ENCODE measurements around the gene RIPK1. TPM values are rescaled to one million over a fixed set of nuclear protein-coding genes. Genes with fewer than 3 reads are reported as not detected.

RIPK1 gene
- total and polyA plus RNA-seq, 9 of the 15 experiments (the other 6 are each of a cell fraction or from before 2014, with no cell fraction given) = 3.8 to 24.9 (median 17.7) TPM

- Histone ChIP-seq H4K20me1 (replicated peaks; ENCODE audit: control insufficient read depth, insufficient read depth, low read length) (no peaks in the 10 kb centered on the region), H3K36me3 (ENCODE audit: control insufficient read depth, insufficient read depth, low read length) (peaks cover 4% of the 10 kb centered on the region; the same call in 1 of the 3 replicates), H3K9me1 (ENCODE audit: control insufficient read depth, insufficient read depth, low read length) (no peaks in the 10 kb centered on the region), H3K4me2 (ENCODE audit: insufficient read depth, low read length) (no peak overlapping the region; the same call in 1 of the 2 replicates), H3K4me1 (replicated peaks in 1 of 2; ENCODE audit: control insufficient read depth in 2 of 2, insufficient read depth in 2 of 2, low read length in 2 of 2) (peaks cover 16 to 27% of the 10 kb centered on the region in 2 experiments), H3K9ac (ENCODE audit: insufficient read depth in 1 of 2, low read depth in 2 of 2, low read length in 2 of 2) (no peak overlapping the region), H3K27ac (ENCODE audit: extremely low read depth, low read depth, low read length) (no peak overlapping the region), H3K9me3 (replicated peaks; ENCODE audit: control insufficient read depth, insufficient read depth, low read depth, low read length) (no peaks in the 10 kb centered on the region), H3K27me3 (ENCODE audit: control insufficient read depth in 2 of 2, insufficient read depth in 2 of 2, low read length in 2 of 2) (no peaks in the 10 kb centered on the region), H2AFZ (ENCODE audit: low read depth, low read length) (no peak overlapping the region), H3K4me3 (no peak overlapping the region), H3K79me2 (ENCODE audit: control insufficient read depth, insufficient read depth, low read length) (peaks cover 26% of the 10 kb centered on the region)
- no peak for ATAC-seq
- intact Hi-C loops (cut with micrococcal nuclease) = no loop called here
- FAIRE-seq = no peak
- ChIA-PET CTCF (ENCODE audit: low intra/inter-chr PET ratio) (no interaction called here), POLR2A (interaction anchor here (0.6 to 1.2 kb wide), 3 partner anchors 14 to 942 kb away, joined by 3 read pairs; no protein-coding TSS in a partner anchor)
- 59% methylated on average over 5 of the region's 5 CpGs for WGBS (ENCODE audit: insufficient coverage, low coverage, missing lambda C conversion rate)
- BruUV-seq (replicated peaks) = no TSS peak
- in situ Hi-C loops (cut with MboI) = no loop called here
- DNase-seq (ENCODE audit: extremely low read depth in 1 of 4, low spot score in 3 of 4) = peak in 1 of 4 experiments; percentile 18
- TF ChIP-seq TEAD1 (CRISPR knock-in tag; IDR thresholded peaks at IDR 0.05) (peak in 1 of 2 experiments; percentile 90; a peak in 2 of 4 replicates), DIDO1 (tag; IDR thresholded peaks at IDR 0.05; ENCODE audit: low read depth) (no peak), RNF219 (CRISPR knock-in tag; IDR thresholded peaks at IDR 0.05) (no peak), SMARCE1 (IDR thresholded peaks at IDR 0.05) (peak; percentile 64), ZNF77 (CRISPR knock-in tag; IDR thresholded peaks at IDR 0.05) (no peak), DPF2 (IDR thresholded peaks at IDR 0.05) (peak; percentile 41; the same call in 1 of the 2 replicates), CBX3 (IDR thresholded peaks at IDR 0.05; ENCODE audit: borderline replicate concordance in 1 of 2, low read length in 2 of 2) (no peak), TEAD4 (IDR thresholded peaks at IDR 0.05; ENCODE audit: low read length) (peak; percentile 45; the same call in 1 of the 2 replicates), TEAD4 (CRISPR knock-in tag; IDR thresholded peaks at IDR 0.05; ENCODE audit: borderline replicate concordance) (no peak), KLF10 (CRISPR knock-in tag; IDR thresholded peaks at IDR 0.05) (no peak), JUND (IDR thresholded peaks at IDR 0.05; ENCODE audit: borderline replicate concordance, low read depth, low read length) (peak; percentile 61), JUND (tag; IDR thresholded peaks at IDR 0.05; ENCODE audit: borderline replicate concordance, low read depth, low read length) (peak; percentile 66; the same call in 1 of the 3 replicates), ZNF274 (IDR thresholded peaks at IDR 0.05; ENCODE audit: borderline replicate concordance, low read depth, low read length) (no peak), FOSL1 (tag; conservative IDR thresholded peaks at IDR 0.05) (peak; percentile 78), MEF2A (IDR thresholded peaks at IDR 0.05; ENCODE audit: control insufficient read depth, low read depth, low read length) (peak; percentile 10; the same call in 1 of the 2 replicates), SP1 (CRISPR knock-in tag; IDR thresholded peaks at IDR 0.05) (0 out of 2 replicates have a peak, but pooled peaks have one; percentile 25), ZNF384 (IDR thresholded peaks at IDR 0.05; ENCODE audit: low read depth, low read length) (peak; percentile 45; the same call in 1 of the 2 replicates), ZNF239 (CRISPR knock-in tag; IDR thresholded peaks at IDR 0.05) (no peak)
- TF ChIP-seq, protein P1, sequence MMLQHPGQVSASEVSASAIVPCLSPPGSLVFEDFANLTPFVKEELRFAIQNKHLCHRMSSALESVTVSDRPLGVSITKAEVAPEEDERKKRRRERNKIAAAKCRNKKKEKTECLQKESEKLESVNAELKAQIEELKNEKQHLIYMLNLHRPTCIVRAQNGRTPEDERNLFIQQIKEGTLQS (IDR thresholded peaks at IDR 0.05) = peak; percentile 64
- TF ChIP-seq, protein P1 (CRISPR knock-in tag; conservative IDR thresholded peaks at IDR 0.05) = no peak
- TF ChIP-seq, protein P2, sequence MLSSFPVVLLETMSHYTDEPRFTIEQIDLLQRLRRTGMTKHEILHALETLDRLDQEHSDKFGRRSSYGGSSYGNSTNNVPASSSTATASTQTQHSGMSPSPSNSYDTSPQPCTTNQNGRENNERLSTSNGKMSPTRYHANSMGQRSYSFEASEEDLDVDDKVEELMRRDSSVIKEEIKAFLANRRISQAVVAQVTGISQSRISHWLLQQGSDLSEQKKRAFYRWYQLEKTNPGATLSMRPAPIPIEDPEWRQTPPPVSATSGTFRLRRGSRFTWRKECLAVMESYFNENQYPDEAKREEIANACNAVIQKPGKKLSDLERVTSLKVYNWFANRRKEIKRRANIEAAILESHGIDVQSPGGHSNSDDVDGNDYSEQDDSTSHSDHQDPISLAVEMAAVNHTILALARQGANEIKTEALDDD (IDR thresholded peaks at IDR 0.05) = peak; percentile 54; the same call in 1 of the 2 replicates
These were observed 6.8 kb upstream of the RIPK1 start for GRCh38 chr6:3061501-3061941.
